GM19351 (cell line): ENCODE data around the gene CD69.
"Not testable (repeated sequence)": the region's sequence is repeated elsewhere in the genome, so short reads cannot be mapped to it uniquely, and the experiment has no call there.

ENCODE experiments used
- ATAC-seq: cut with Tn5 transposase; IDR thresholded peaks from one replicate; pipeline ENCODE4 v1.9.1; 2021; ENCODE audit warnings: mild to moderate bottlenecking, moderate library complexity; ENCODE audit not compliant: unreplicated experiment

Gene CD69

GRCh38 chr12:9751204-9752144 lies 9.2 kb downstream of the CD69 start:
- no peak for ATAC-seq

- peak; percentile 72 for ATAC-seq
Measured at GRCh38 chr12:9750276-9751203, 10.2 kb downstream of the CD69 start.

- ATAC-seq: no peak
Measured at GRCh38 chr12:9749640-9750039, 11.1 kb downstream of the CD69 start.

- no peak for ATAC-seq
Measured at GRCh38 chr12:9745199-9745598, 15.5 kb downstream of the CD69 start.

GRCh38 chr12:9742661-9743060 lies 18.0 kb downstream of the CD69 start:
- ATAC-seq: peak; percentile 49

- peak; percentile 82 for ATAC-seq
Measured at GRCh38 chr12:9741726-9742125, 19.0 kb downstream of the CD69 start.

- no peak for ATAC-seq
Measured at GRCh38 chr12:9740106-9740750, 20.5 kb downstream of the CD69 start.

- not testable (repeated sequence) for ATAC-seq
Measured at GRCh38 chr12:9739404-9740105, 21.1 kb downstream of the CD69 start.

- not testable (repeated sequence) for ATAC-seq
Measured at GRCh38 chr12:9738905-9739304, 21.8 kb downstream of the CD69 start.

GRCh38 chr12:9736936-9737705 lies 23.6 kb downstream of the CD69 start:
- no peak for ATAC-seq

GRCh38 chr12:9735601-9736000 lies 25.1 kb downstream of the CD69 start:
- no peak for ATAC-seq

GRCh38 chr12:9732921-9733461 lies 27.7 kb downstream of the CD69 start, which contains the start of gene CLECL1:
Gene CLECL1, minus strand, starts transcription at chr12:9733097.
- peak; percentile 46 for ATAC-seq

GRCh38 chr12:9731797-9732196 lies 28.9 kb downstream of the CD69 start:
- no peak for ATAC-seq

- ATAC-seq: no peak
Measured at GRCh38 chr12:9731393-9731792, 29.3 kb downstream of the CD69 start.

GRCh38 chr12:9730591-9730990 lies 30.1 kb downstream of the CD69 start:
- ATAC-seq: no peak

GRCh38 chr12:9730011-9730410 lies 30.7 kb downstream of the CD69 start:
- ATAC-seq: no peak

GRCh38 chr12:9729082-9729481 lies 31.6 kb downstream of the CD69 start:
- no peak for ATAC-seq

GRCh38 chr12:9727813-9728212 lies 32.9 kb downstream of the CD69 start:
- no peak for ATAC-seq

- ATAC-seq: no peak
Measured at GRCh38 chr12:9725213-9725870, 35.4 kb downstream of the CD69 start.
